Measurements from ENCODE around the gene TMEM217.

DNA sequence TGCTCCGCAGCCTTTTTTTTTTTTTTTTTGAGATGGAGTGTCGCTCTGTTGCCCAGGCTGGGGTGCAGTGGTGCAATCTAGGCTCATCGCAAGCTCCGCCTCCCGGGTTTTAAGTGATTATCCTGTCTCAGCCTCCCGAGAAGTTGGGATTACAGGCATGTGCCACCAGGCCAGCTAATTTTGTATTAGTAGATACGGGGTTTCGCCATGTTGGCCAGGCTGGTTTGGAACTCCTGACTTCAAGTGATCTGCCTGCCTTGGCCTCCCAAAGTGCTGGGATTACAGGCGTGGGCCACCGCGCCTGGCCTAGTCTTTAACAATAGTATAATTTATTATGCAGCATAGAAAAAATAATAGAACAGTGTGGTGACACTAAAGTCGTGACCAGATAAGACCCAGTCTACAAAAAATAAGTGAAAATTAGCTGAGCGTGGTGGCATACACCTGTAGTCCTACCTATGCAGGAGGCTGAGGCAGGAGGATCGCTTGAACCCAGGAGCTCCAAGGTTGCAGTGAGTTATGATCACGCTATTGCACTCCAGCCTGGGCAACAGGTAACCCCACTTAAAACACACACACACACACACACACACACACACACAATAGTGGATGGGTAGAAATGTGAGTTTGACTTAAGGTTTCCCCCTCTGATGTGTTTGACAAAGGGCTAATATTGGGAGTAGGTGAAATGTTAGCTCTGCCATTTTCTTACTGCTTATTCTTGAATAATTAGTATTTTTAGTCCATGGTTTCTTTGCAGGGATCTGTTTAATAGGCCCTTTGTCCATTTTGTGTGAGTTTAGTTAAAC lies 81.5 kb downstream of the TMEM217 start:
- TF ChIP-seq, protein P1, sequence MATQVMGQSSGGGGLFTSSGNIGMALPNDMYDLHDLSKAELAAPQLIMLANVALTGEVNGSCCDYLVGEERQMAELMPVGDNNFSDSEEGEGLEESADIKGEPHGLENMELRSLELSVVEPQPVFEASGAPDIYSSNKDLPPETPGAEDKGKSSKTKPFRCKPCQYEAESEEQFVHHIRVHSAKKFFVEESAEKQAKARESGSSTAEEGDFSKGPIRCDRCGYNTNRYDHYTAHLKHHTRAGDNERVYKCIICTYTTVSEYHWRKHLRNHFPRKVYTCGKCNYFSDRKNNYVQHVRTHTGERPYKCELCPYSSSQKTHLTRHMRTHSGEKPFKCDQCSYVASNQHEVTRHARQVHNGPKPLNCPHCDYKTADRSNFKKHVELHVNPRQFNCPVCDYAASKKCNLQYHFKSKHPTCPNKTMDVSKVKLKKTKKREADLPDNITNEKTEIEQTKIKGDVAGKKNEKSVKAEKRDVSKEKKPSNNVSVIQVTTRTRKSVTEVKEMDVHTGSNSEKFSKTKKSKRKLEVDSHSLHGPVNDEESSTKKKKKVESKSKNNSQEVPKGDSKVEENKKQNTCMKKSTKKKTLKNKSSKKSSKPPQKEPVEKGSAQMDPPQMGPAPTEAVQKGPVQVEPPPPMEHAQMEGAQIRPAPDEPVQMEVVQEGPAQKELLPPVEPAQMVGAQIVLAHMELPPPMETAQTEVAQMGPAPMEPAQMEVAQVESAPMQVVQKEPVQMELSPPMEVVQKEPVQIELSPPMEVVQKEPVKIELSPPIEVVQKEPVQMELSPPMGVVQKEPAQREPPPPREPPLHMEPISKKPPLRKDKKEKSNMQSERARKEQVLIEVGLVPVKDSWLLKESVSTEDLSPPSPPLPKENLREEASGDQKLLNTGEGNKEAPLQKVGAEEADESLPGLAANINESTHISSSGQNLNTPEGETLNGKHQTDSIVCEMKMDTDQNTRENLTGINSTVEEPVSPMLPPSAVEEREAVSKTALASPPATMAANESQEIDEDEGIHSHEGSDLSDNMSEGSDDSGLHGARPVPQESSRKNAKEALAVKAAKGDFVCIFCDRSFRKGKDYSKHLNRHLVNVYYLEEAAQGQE (IDR thresholded peaks at IDR 0.05; ENCODE audit: borderline replicate concordance): no peak
- no peak for TF ChIP-seq EP300 (conservative IDR thresholded peaks at IDR 0.05; ENCODE audit: poor library complexity, severe bottlenecking)
- TF ChIP-seq, protein P2, sequence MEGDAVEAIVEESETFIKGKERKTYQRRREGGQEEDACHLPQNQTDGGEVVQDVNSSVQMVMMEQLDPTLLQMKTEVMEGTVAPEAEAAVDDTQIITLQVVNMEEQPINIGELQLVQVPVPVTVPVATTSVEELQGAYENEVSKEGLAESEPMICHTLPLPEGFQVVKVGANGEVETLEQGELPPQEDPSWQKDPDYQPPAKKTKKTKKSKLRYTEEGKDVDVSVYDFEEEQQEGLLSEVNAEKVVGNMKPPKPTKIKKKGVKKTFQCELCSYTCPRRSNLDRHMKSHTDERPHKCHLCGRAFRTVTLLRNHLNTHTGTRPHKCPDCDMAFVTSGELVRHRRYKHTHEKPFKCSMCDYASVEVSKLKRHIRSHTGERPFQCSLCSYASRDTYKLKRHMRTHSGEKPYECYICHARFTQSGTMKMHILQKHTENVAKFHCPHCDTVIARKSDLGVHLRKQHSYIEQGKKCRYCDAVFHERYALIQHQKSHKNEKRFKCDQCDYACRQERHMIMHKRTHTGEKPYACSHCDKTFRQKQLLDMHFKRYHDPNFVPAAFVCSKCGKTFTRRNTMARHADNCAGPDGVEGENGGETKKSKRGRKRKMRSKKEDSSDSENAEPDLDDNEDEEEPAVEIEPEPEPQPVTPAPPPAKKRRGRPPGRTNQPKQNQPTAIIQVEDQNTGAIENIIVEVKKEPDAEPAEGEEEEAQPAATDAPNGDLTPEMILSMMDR (IDR thresholded peaks at IDR 0.05; ENCODE audit: poor library complexity, severe bottlenecking): no peak
- no peak for TF ChIP-seq POLR2AphosphoS5 (IDR thresholded peaks at IDR 0.05)
- no peak for TF ChIP-seq EZH2 (IDR thresholded peaks at IDR 0.05; ENCODE audit: borderline replicate concordance, insufficient read depth, low read length, poor library complexity, severe bottlenecking)
- no peak for TF ChIP-seq MXI1 (conservative IDR thresholded peaks at IDR 0.05; ENCODE audit: poor library complexity, severe bottlenecking)
- no peak for TF ChIP-seq SMC3 (conservative IDR thresholded peaks at IDR 0.05; ENCODE audit: poor library complexity)
- TF ChIP-seq RAD21 (conservative IDR thresholded peaks at IDR 0.05): no peak

Measured in neural cell (in vitro differentiated cells).